SK-N-SH treated with all-trans-retinoic acid at 6 μM for 48 hours (cell line): Measurements from ENCODE around the gene BPIFB4.
"Not testable (repeated sequence)": the region's sequence is repeated elsewhere in the genome, so short reads cannot be mapped to it uniquely, and the experiment has no call there.

Experiments
- ARNTL ChIP-seq: fragments of 450-650 bp; formaldehyde crosslinking; IDR thresholded peaks from 2 replicates; pipeline ENCODE4 v1.5.0; 2020; ENCODE audit warnings: low read depth, mild to moderate bottlenecking, moderate library complexity, borderline replicate concordance
- ISL1 ChIP-seq: fragments of 250-450 bp; sonication (Bioruptor Pico); IDR thresholded peaks from 2 replicates; pipeline ENCODE4 v2.1.2; 2022; ENCODE audit warnings: mild to moderate bottlenecking, moderate library complexity
- PATZ1 ChIP-seq: fragments of 250-450 bp; sonication (Bioruptor Pico); IDR thresholded peaks from 2 replicates; pipeline ENCODE4 v1.8.0; 2020; ENCODE audit warnings: mild to moderate bottlenecking, moderate library complexity, borderline replicate concordance
- PPARA ChIP-seq: fragments of 250-450 bp; sonication (Bioruptor Pico); IDR thresholded peaks from 2 replicates; pipeline ENCODE4 v1.5.0; 2020; ENCODE audit warnings: mild to moderate bottlenecking, borderline replicate concordance
- TCF4 ChIP-seq: fragments of 250-450 bp; sonication (Bioruptor Pico); IDR thresholded peaks from 2 replicates; pipeline ENCODE4 v1.8.0; 2021; ENCODE audit warnings: mild to moderate bottlenecking, moderate library complexity, borderline replicate concordance
- ZC3H10 ChIP-seq: fragments of 250-450 bp; sonication (Bioruptor Pico); IDR thresholded peaks from 2 replicates; pipeline ENCODE4 v1.5.1; 2021; ENCODE audit warnings: mild to moderate bottlenecking, moderate library complexity
- ZFP3 ChIP-seq: fragments of 250-450 bp; sonication (Bioruptor Pico); IDR thresholded peaks from 2 replicates; pipeline ENCODE4 v1.5.0; 2020; ENCODE audit warnings: mild to moderate bottlenecking, moderate library complexity
- ZFP30 ChIP-seq: fragments of 450-650 bp; formaldehyde crosslinking; IDR thresholded peaks from 2 replicates; pipeline ENCODE4 v1.5.0; 2022; ENCODE audit warnings: mild to moderate bottlenecking, moderate library complexity
- ZNF565 ChIP-seq: fragments of 450-650 bp; formaldehyde crosslinking; conservative IDR thresholded peaks from 2 replicates; pipeline ENCODE4 v1.5.0; 2020; ENCODE audit warnings: low read depth, mild to moderate bottlenecking, moderate library complexity
- ZNF70 ChIP-seq: fragments of 450-650 bp; formaldehyde crosslinking; IDR thresholded peaks from 2 replicates; pipeline ENCODE4 v1.5.0; 2020; ENCODE audit warnings: mild to moderate bottlenecking, moderate library complexity
- ZNF8 ChIP-seq: fragments of 450-650 bp; formaldehyde crosslinking; IDR thresholded peaks from 2 replicates; pipeline ENCODE4 v1.5.0; 2020; ENCODE audit warnings: mild to moderate bottlenecking, moderate library complexity

- not testable (repeated sequence) for TF ChIP-seq ISL1 (CRISPR knock-in tag); ZC3H10 (CRISPR knock-in tag); ZNF565 (CRISPR knock-in tag); ARNTL (CRISPR knock-in tag); PATZ1; ZNF8 (CRISPR knock-in tag); PPARA (CRISPR knock-in tag); ZFP30 (CRISPR knock-in tag); ZNF70 (CRISPR knock-in tag); TCF4 (CRISPR knock-in tag); ZFP3 (CRISPR knock-in tag)
Measured at GRCh38 chr20:33095902-33096584, 16.6 kb downstream of the BPIFB4 start.
